RWPE2 (cell line): ENCODE data around the gene RHOG.

ENCODE experiments used
- ATAC-seq: fragments of 200-7000 bp; cut with Tn5 transposase; 3 replicates; pipeline ENCODE4 v1.9.1; 2021; ENCODE audit warnings: low read depth
- DNase-seq: peaks from one replicate; pipeline ENCODE4 v3.0.0-alpha.2; 2020; ENCODE audit warnings: low spot score
- H3K27ac ChIP-seq: fragments of 450-650 bp; 2 replicates; pipeline ENCODE4 v1.5.1; 2017; ENCODE audit warnings: mild to moderate bottlenecking; ENCODE audit not compliant: poor library complexity, severe bottlenecking
- H3K27me3 ChIP-seq: fragments of 250-450 bp; sonication (Bioruptor Pico); 2 replicates; pipeline ENCODE4 v1.5.1; 2021; ENCODE audit warnings: mild to moderate bottlenecking, moderate library complexity; ENCODE audit not compliant: insufficient read depth, poor library complexity, severe bottlenecking
- H3K36me3 ChIP-seq: fragments of 250-450 bp; sonication (Bioruptor Pico); 2 replicates; pipeline ENCODE4 v1.5.1; 2020; ENCODE audit warnings: low read depth, mild to moderate bottlenecking, moderate library complexity
- H3K4me1 ChIP-seq: fragments of 250-450 bp; sonication (Bioruptor Pico); 2 replicates; pipeline ENCODE4 v1.5.1; 2021; ENCODE audit warnings: mild to moderate bottlenecking, moderate library complexity; ENCODE audit not compliant: insufficient read depth, poor library complexity, severe bottlenecking
- H3K4me3 ChIP-seq: fragments of 250-450 bp; sonication (Bioruptor Pico); 2 replicates; pipeline ENCODE4 v1.5.1; 2021; ENCODE audit warnings: mild to moderate bottlenecking, moderate library complexity; ENCODE audit not compliant: severe bottlenecking
- H3K9me3 ChIP-seq: fragments of 250-450 bp; sonication (Bioruptor Pico); 2 replicates; pipeline ENCODE4 v1.5.1; 2021; ENCODE audit warnings: mild to moderate bottlenecking, moderate library complexity; ENCODE audit not compliant: severe bottlenecking
- CTCF ChIP-seq: fragments of 450-650 bp; IDR thresholded peaks from one replicate; pipeline ENCODE4 v1.5.1; 2017; ENCODE audit warnings: mild to moderate bottlenecking, moderate library complexity; ENCODE audit not compliant: poor library complexity, severe bottlenecking

Gene RHOG

GRCh38 chr11:3853545-3853842 lies 12.7 kb upstream of the RHOG start:
- no peak for ATAC-seq
- TF ChIP-seq CTCF: no peak

GRCh38 chr11:3849297-3849874 lies 8.6 kb upstream of the RHOG start:
- H3K27me3 ChIP-seq: no peaks in the 10 kb centered on the region
- H3K4me3 ChIP-seq: no peak overlapping the region
- H3K36me3 ChIP-seq: no peaks in the 10 kb centered on the region
- peak; percentile 78 for ATAC-seq
- DNase-seq: no peak
- H3K9me3 ChIP-seq: no peaks in the 10 kb centered on the region
- H3K4me1 ChIP-seq: no peaks in the 10 kb centered on the region
- TF ChIP-seq CTCF: peak; percentile 78
- no peak overlapping the region for H3K27ac ChIP-seq

More at GRCh38 chr11:3853545-3853842, 12.7 kb upstream of the RHOG start:
- no peaks in the 10 kb centered on the region for H3K27me3 ChIP-seq
- H3K27ac ChIP-seq: no peak overlapping the region
- H3K4me3 ChIP-seq: no peak overlapping the region
- no peaks in the 10 kb centered on the region for H3K36me3 ChIP-seq
- H3K9me3 ChIP-seq: no peaks in the 10 kb centered on the region
- no peaks in the 10 kb centered on the region for H3K4me1 ChIP-seq
- no peak for DNase-seq

- ATAC-seq: no peak
- DNase-seq: no peak
- no peaks in the 10 kb centered on the region for H3K9me3 ChIP-seq
- no peak overlapping the region for H3K27ac ChIP-seq
- H3K36me3 ChIP-seq: no peaks in the 10 kb centered on the region
- peaks cover 7% of the 10 kb centered on the region for H3K4me1 ChIP-seq
- H3K27me3 ChIP-seq: no peaks in the 10 kb centered on the region
- no peak overlapping the region for H3K4me3 ChIP-seq
- no peak for TF ChIP-seq CTCF
Observed at GRCh38 chr11:3845670-3846069, 4.9 kb upstream of the RHOG start.

- ATAC-seq (no peak), DNase-seq (no peak)
- H3K36me3 ChIP-seq: no peaks in the 10 kb centered on the region
- TF ChIP-seq CTCF: no peak
- no peak overlapping the region for H3K4me3 ChIP-seq
- no peaks in the 10 kb centered on the region for H3K27me3 ChIP-seq
- H3K4me1 ChIP-seq: peaks cover 7% of the 10 kb centered on the region
- H3K9me3 ChIP-seq: no peaks in the 10 kb centered on the region
- no peak overlapping the region for H3K27ac ChIP-seq
Observed at GRCh38 chr11:3845246-3845645, 4.5 kb upstream of the RHOG start.

GRCh38 chr11:3843326-3843725 lies 2.6 kb upstream of the RHOG start:
- Histone ChIP-seq H3K27me3 (no peaks in the 10 kb centered on the region), H3K4me1 (peaks cover 10% of the 10 kb centered on the region), H3K4me3 (no peak overlapping the region), H3K27ac (no peak overlapping the region), H3K9me3 (no peaks in the 10 kb centered on the region), H3K36me3 (peaks cover 4% of the 10 kb centered on the region)
- ATAC-seq: no peak
- no peak for TF ChIP-seq CTCF
- DNase-seq: no peak
